Left lung (tissue), 10 donors: ENCODE data around the gene KRTAP9-9. TPM values are rescaled to one million over a fixed set of nuclear protein-coding genes. Genes with fewer than 3 reads are reported as not detected.

Experiments
- ATAC-seq: fragments of 200-7000 bp; cut with Tn5 transposase; one replicate; pipeline ENCODE4 v1.9.1; 2020; ENCODE audit warnings: moderate library complexity
- DNase-seq, 4 donors: peaks; one replicate each; pipeline ENCODE4 v3.0.0-alpha.2; 2013 to 2020
- H3K27ac ChIP-seq, 2 donors: fragments of 200-600 bp; sonication (generic) in 1 of 2; one replicate each; pipeline versions ENCODE4 v1.5.0 to v1.8.0; 2020 to 2021
- H3K27me3 ChIP-seq, 2 donors: fragments of 200-600 bp; sonication (generic) in 1 of 2; one replicate each; pipeline versions ENCODE4 v1.5.0 to v1.8.0; 2020 to 2021
- H3K36me3 ChIP-seq, 2 donors: fragments of 200-600 bp; sonication (generic) in 1 of 2; one replicate each; pipeline versions ENCODE4 v1.5.0 to v1.8.0; 2020 to 2021
- H3K4me1 ChIP-seq, 2 donors: fragments of 200-600 bp; one replicate each; pipeline ENCODE4 v1.8.0; 2021
- H3K4me3 ChIP-seq, 2 donors: fragments of 200-600 bp; sonication (generic) in 1 of 2; one replicate each; pipeline versions ENCODE4 v1.5.0 to v1.8.0; 2020 to 2021; ENCODE audit warnings: mild to moderate bottlenecking in 1 of 2
- H3K9me3 ChIP-seq, 2 donors: fragments of 200-600 bp; sonication (generic) in 1 of 2; one replicate each; pipeline versions ENCODE4 v1.5.0 to v1.8.0; 2020 to 2021
- intact Hi-C, 2 donors: fragments of 100-400 bp; cut with DNase I; formaldehyde crosslinking; loops; one replicate each; pipeline versions ENCODE4 v1.11.2 to v1.14.2; 2022
- polyA plus RNA-seq, 6 donors: library from polyadenylated mRNA; unstranded; fragments of 120-200 nt; gene quantifications; one replicate each; pipeline ENCODE4 v1.2.1, GENCODE V29; 2013; ENCODE audit not compliant: insufficient read length in 6 of 6
- total RNA-seq, 2 donors: library from RNA; stranded (reverse); fragmentation: NEBNext Ultra II Directional; extraction: Animal tissue kit (Norgen Biotek cat#: 25700); gene quantifications; one replicate each; pipeline ENCODE4 v1.2.1, GENCODE V29; 2021
- TF ChIP-seq, protein P1 (sequence below), 2 donors: fragments of 200-600 bp; sonication (generic) in 1 of 2; IDR thresholded peaks; one replicate each; pipeline versions ENCODE4 v1.5.0 to v1.8.0; 2021; ENCODE audit warnings: antibody characterized with exemption in 2 of 2
- donor health status: DM: no; HTN: yes; CAD: no.
- donor health status: DM: no; HTN: no; CAD: no.

Gene KRTAP9-9
- total and polyA plus RNA-seq, 8 donors = not detected

DNA sequence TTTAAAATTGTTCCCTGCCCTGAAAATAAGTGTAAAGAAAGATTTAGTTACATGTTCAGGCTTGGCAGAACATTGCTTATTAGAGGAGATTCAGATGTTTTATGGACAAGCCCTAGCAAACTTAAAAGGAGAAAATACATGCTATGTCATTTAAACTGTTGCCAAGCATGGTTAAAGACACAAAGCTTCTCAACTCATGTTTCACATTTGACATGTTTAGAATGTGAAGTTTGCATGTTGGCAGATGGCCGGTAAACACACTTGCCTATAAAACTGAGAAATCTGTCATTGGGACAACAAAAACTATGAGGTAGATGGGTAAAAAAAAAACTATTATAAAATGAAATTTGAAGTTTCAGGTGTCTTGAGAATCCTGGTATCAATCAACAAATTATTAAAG, 41.7 kb downstream of the KRTAP9-9 start:
- TF ChIP-seq, protein P1, sequence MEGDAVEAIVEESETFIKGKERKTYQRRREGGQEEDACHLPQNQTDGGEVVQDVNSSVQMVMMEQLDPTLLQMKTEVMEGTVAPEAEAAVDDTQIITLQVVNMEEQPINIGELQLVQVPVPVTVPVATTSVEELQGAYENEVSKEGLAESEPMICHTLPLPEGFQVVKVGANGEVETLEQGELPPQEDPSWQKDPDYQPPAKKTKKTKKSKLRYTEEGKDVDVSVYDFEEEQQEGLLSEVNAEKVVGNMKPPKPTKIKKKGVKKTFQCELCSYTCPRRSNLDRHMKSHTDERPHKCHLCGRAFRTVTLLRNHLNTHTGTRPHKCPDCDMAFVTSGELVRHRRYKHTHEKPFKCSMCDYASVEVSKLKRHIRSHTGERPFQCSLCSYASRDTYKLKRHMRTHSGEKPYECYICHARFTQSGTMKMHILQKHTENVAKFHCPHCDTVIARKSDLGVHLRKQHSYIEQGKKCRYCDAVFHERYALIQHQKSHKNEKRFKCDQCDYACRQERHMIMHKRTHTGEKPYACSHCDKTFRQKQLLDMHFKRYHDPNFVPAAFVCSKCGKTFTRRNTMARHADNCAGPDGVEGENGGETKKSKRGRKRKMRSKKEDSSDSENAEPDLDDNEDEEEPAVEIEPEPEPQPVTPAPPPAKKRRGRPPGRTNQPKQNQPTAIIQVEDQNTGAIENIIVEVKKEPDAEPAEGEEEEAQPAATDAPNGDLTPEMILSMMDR (IDR thresholded peaks at IDR 0.05) = no peak
- Histone ChIP-seq H3K4me1 (no peaks in the 10 kb centered on the region), H3K27ac (no peak overlapping the region), H3K27me3 (peaks cover 0 to 14% of the 10 kb centered on the region in 2 donors), H3K36me3 (no peaks in the 10 kb centered on the region), H3K9me3 (no peaks in the 10 kb centered on the region), H3K4me3 (no peak overlapping the region)
- DNase-seq = no peak
- intact Hi-C loops = no loop called here
- ATAC-seq = no peak

DNA sequence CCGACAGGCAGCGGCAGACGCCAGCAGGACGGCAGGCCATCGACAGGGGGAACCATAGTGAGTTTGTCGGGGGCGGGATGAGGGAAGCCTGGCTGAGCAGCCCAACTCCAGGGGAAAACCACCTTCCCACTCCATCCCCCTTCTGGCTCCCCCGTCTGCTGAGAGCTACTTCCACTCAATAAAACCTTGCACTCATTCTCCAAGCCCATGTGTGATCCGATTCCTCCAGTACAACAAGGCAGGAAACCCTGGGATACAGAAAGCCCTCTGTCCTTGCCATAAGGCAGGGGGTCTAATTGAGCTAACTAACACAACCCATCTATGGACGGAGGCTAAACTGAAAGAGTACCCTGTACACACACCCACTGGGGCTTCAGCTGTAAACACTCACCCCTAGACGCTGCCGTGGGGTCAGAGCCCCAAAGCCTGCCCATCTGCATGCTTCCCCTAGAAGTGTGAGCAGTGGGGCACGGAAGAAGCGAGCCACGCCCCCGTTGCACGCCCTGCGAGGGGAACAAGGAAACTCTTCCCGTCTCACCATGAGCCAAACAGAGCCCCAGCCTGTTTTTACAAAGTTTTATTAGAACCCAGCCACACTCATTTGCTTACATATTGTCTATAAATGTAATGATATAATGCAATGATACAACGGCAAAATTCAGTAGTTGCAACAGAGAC, 43.4 kb downstream of the KRTAP9-9 start:
- H3K36me3 ChIP-seq = no peaks in the 10 kb centered on the region
- H3K4me3 ChIP-seq = no peak overlapping the region
- H3K27ac ChIP-seq = no peak overlapping the region
- H3K4me1 ChIP-seq = no peaks in the 10 kb centered on the region
- TF ChIP-seq, protein P1 (IDR thresholded peaks at IDR 0.05) = no peak
- H3K9me3 ChIP-seq = no peaks in the 10 kb centered on the region
- peaks cover 0 to 6% of the 10 kb centered on the region in 2 donors for H3K27me3 ChIP-seq
- DNase-seq (no peak), ATAC-seq (no peak)
- intact Hi-C loops = no loop called here

DNA sequence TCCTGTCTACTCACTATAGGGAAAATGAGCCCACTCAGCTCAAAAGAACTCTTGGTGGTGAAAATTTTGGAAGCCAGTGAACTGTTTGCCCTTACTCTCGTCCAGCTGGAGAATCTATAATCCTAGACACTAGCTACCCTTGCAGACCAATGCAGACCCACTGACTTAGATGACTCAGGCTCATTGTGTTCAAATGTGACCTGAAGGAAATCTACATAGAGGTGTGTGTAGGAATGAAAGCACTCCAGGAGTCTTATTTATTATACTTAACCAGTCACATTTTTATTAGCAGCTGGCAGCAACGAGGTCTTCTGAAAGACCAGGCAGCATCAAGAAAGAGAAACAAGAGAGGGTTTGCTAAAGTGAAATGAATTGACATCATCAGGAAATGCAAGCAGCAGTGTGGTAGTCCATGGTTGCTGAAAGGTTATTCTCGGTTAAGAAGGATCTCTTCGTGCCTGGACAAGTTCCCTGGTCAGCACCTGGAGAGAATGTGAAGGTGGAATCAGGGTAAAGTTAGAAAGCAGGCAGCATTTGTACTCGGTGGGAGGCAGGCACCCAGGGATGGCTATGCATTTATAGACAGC, 46.1 kb downstream of the KRTAP9-9 start:
- ATAC-seq (no peak), DNase-seq (no peak)
- no peak overlapping the region for H3K4me3 ChIP-seq
- no peak overlapping the region for H3K27ac ChIP-seq
- no peaks in the 10 kb centered on the region for H3K36me3 ChIP-seq
- no peaks in the 10 kb centered on the region for H3K9me3 ChIP-seq
- intact Hi-C loops = no loop called here
- TF ChIP-seq, protein P1 (IDR thresholded peaks at IDR 0.05) = no peak
- H3K27me3 ChIP-seq = peaks cover 0 to 6% of the 10 kb centered on the region in 2 donors
- H3K4me1 ChIP-seq = no peaks in the 10 kb centered on the region

DNA sequence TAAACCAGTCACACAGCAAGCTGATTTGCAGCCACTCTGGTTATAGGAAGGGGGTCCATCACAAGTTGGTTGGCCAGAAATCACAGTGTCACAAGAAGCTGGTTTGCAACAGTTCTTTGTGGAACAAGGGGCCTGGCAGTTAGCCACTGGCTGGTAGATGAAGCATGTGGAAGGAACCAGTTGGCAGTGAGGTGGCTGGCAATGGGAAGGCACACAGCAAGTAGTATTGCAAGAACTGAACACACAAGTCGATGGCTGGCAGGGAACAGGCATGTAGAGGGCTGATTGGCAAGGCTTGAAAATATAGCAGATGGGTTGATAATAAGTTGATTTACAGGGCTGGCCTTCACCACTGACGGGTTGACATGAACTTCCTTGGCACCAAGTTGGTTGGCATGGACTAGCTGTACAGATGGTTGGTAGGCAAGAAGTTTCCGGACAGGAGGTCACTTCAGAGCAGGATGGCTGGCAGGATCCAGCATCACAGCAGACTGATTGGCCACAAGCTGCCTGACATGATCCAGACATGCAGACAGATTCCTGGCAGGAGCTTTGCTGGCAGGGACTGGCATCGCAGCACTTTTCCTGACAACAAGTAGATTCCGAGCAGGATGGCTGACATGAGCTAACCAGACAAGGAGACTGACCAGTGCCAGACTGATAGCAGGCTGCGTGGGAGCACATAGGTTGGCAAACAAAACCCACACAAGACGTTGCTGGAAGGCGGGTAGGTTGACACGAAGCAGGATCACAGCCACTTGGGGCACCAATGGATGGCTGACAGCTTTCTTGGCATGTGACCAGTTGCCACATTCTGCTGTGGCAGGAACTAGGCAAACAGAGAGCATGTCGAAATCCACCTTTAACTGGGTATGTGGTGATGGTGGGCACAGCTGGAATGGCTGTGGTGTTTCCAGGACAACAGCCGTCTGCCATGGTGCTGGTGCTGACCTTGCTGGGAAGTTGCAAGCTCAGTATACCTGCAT, 47.0 kb downstream of the KRTAP9-9 start, which contains the start of gene KRTAP29-1:
KRTAP29-1 (minus strand) TSS at position 936 of the 986 bp plus-strand sequence; CDS start at position 936, 0 bp downstream.
- Histone ChIP-seq H3K27me3 (peaks cover 0 to 6% of the 10 kb centered on the region in 2 donors), H3K4me3 (no peak within 1 kb of the TSS), H3K27ac (no peak within 1 kb of the TSS), H3K36me3 (no peaks in the 10 kb centered on the region), H3K9me3 (no peaks in the 10 kb centered on the region), H3K4me1 (no peaks in the 10 kb centered on the region)
- TF ChIP-seq, protein P1 (IDR thresholded peaks at IDR 0.05) = no peak
- no peak for DNase-seq
- intact Hi-C loops = no loop called here
- no peak for ATAC-seq
